Body of pancreas (tissue), 4 donors: Measurements from ENCODE around the gene PSPN. TPM values are rescaled to one million over a fixed set of nuclear protein-coding genes. Genes with fewer than 3 reads are reported as not detected.
A peak's percentile ranks its signal among the peaks of the same experiment; 100 is the strongest.

ENCODE experiments used
- ATAC-seq: fragments of 150-250 bp; one replicate; pipeline ENCODE4 v1.9.1; 2016
- DNase-seq, 4 donors: peaks; one replicate each; pipeline ENCODE4 v3.0.0-alpha.2; 2019
- H3K27ac ChIP-seq, 4 donors: fragments of 200-600 bp; sonication (generic); 1 replicate in 3 of 4; 2 replicates in 1 of 4; pipeline versions ENCODE4 v1.5.1 to v1.6.1; 2016 to 2019; ENCODE audit warnings: mild to moderate bottlenecking in 1 of 4, mixed read lengths in 1 of 4, moderate library complexity in 1 of 4
- H3K27me3 ChIP-seq, 2 donors: fragments of 200-600 bp; sonication (generic); one replicate each; pipeline ENCODE4 v1.6.0; 2016; ENCODE audit warnings: mild to moderate bottlenecking in 1 of 2
- H3K36me3 ChIP-seq, 2 donors: fragments of 200-600 bp; sonication (generic); replicated peaks in 1 of 2; 2 replicates each; pipeline ENCODE4 v1.5.1; 2016; ENCODE audit warnings: low read depth in 2 of 2; ENCODE audit not compliant: insufficient read depth in 1 of 2
- H3K4me1 ChIP-seq: fragments of 200-600 bp; sonication (generic); one replicate; pipeline ENCODE4 v1.6.0; 2016
- H3K4me3 ChIP-seq, 2 donors: fragments of 200-600 bp; sonication (generic); 1 replicate in 1 of 2; 2 replicates in 1 of 2; pipeline ENCODE4 v1.5.1; 2016 to 2019
- H3K9me3 ChIP-seq, 3 donors: fragments of 200-600 bp; sonication (generic); 1 replicate in 2 of 3; 2 replicates in 1 of 3; pipeline ENCODE4 v1.5.1; 2016
- CTCF ChIP-seq, 7 experiments: fragments of 450-650 bp in 4 of 7; fragments of 200-600 bp in 3 of 7; sonication (generic) in 3 of 7; IDR thresholded peaks; one replicate each; pipeline ENCODE4 v1.5.1; 2016 to 2019; ENCODE audit warnings: antibody characterized with exemption in 7 of 7
- POLR2A ChIP-seq, 3 donors: fragments of 450-650 bp; IDR thresholded peaks; one replicate each; pipeline ENCODE4 v1.6.1; 2016; ENCODE audit warnings: antibody characterized with exemption in 3 of 3, mild to moderate bottlenecking in 2 of 3
- WGBS, 2 donors: methylation state at CpG; one replicate each; pipeline ENCODE4 v1.1.5; 2017; 5-methylcytosine and 5-hydroxymethylcytosine counted together
- intact Hi-C: fragments of 100-400 bp; cut with DNase I; formaldehyde crosslinking; loops from one replicate; pipeline ENCODE4 v1.15.1; 2023
- total RNA-seq, 2 donors: library from RNA; depleted of rRNA; stranded (reverse); fragments of >200 nt; gene quantifications; one replicate each; pipeline ENCODE4 v1.1.0, GENCODE V29; 2016

Gene PSPN
- total RNA-seq, 2 donors from 2014 or later, result 0.52 to 8.6 TPM

- no peak for ATAC-seq
- Histone ChIP-seq H3K27ac (peak overlapping the region; percentile 72 to 96 (median 90)), H3K9me3 (no peaks in the 10 kb centered on the region), H3K36me3 (peaks cover 0 to 5% of the 10 kb centered on the region in 2 donors), H3K4me3 (peak overlapping the region; percentile 65 to 73), H3K27me3 (no peaks in the 10 kb centered on the region), H3K4me1 (peaks cover 21% of the 10 kb centered on the region)
- intact Hi-C loops, result no loop called here
- WGBS, 2 donors, result 21 to 27% methylated on average over 14 of the region's 14 CpGs
- TF ChIP-seq CTCF (IDR thresholded peaks at IDR 0.05), result no peak
- TF ChIP-seq POLR2A (IDR thresholded peaks at IDR 0.05), result no peak
- DNase-seq, result no peak
Measured at GRCh38 chr19:6393983-6394412, 18.3 kb upstream of the PSPN start.

- ATAC-seq (peak; percentile 94), DNase-seq (peak; percentile 86 to 92 (median 90))
- Histone ChIP-seq H3K4me1 (peaks cover 21% of the 10 kb centered on the region), H3K27me3 (no peaks in the 10 kb centered on the region), H3K36me3 (peaks cover 5 to 12% of the 10 kb centered on the region in 2 donors), H3K27ac (peak within 1 kb of the TSS; percentile 72 to 96 (median 90)), H3K9me3 (no peaks in the 10 kb centered on the region), H3K4me3 (peak within 1 kb of the TSS; percentile 65 to 73)
- intact Hi-C loops, result no loop called here
- 0 to 4% methylated on average over 5 to 69 of the region's 69 CpGs for WGBS, 2 donors
- TF ChIP-seq CTCF (IDR thresholded peaks at IDR 0.05) (peak in 3 of 7 experiments; percentile 9 to 34 (median 22)), POLR2A (IDR thresholded peaks at IDR 0.05) (peak; percentile 22 to 61 (median 50))
Measured at GRCh38 chr19:6393074-6393982, 17.6 kb upstream of the PSPN start, which contains the start of gene GTF2F1. GTF2F1 (minus strand) TSS chr19:6393164; CDS start chr19:6392995, 169 bp downstream.

- WGBS, 2 donors, result 5 to 18% methylated on average over 14 to 30 of the region's 30 CpGs
- no peak for DNase-seq
- TF ChIP-seq CTCF (IDR thresholded peaks at IDR 0.05), result no peak
- TF ChIP-seq POLR2A (IDR thresholded peaks at IDR 0.05), result no peak
- Histone ChIP-seq H3K9me3 (no peaks in the 10 kb centered on the region), H3K4me1 (peaks cover 21% of the 10 kb centered on the region), H3K27ac (peak overlapping the region in 3 of 4 donors; percentile 86 to 96 (median 93)), H3K4me3 (peak overlapping the region; percentile 65 to 73), H3K36me3 (peaks cover 7 to 15% of the 10 kb centered on the region in 2 donors), H3K27me3 (no peaks in the 10 kb centered on the region)
- ATAC-seq, result no peak
- intact Hi-C loops, result no loop called here
Measured at GRCh38 chr19:6392221-6393073, 16.7 kb upstream of the PSPN start.

- H3K36me3 ChIP-seq, result peaks cover 7 to 35% of the 10 kb centered on the region in 2 donors
Measured at GRCh38 chr19:6387372-6387771, 11.6 kb upstream of the PSPN start.

More at GRCh38 chr19:6387372-6387771, 11.6 kb upstream of the PSPN start:
- Histone ChIP-seq H3K4me3 (no peak overlapping the region), H3K4me1 (peaks cover 9% of the 10 kb centered on the region), H3K27me3 (no peaks in the 10 kb centered on the region), H3K9me3 (no peaks in the 10 kb centered on the region), H3K27ac (no peak overlapping the region)
- ATAC-seq (no peak), DNase-seq (no peak)
- intact Hi-C loops, result no loop called here
- 98 to 100% methylated on average over 1 to 15 of the region's 19 CpGs for WGBS, 2 donors
- TF ChIP-seq CTCF (IDR thresholded peaks at IDR 0.05), result no peak
- TF ChIP-seq POLR2A (IDR thresholded peaks at IDR 0.05), result no peak
